DMS 273 treated with DMSO at 0.1 percent for 48 hours (cell line): Measurements from ENCODE around the gene PTPN14.

Experiments
- DNase-seq: peaks from one replicate; lab custom pipeline; 2025; lab: John Stamatoyannopoulos, UW

The PTPN14 gene

DNA sequence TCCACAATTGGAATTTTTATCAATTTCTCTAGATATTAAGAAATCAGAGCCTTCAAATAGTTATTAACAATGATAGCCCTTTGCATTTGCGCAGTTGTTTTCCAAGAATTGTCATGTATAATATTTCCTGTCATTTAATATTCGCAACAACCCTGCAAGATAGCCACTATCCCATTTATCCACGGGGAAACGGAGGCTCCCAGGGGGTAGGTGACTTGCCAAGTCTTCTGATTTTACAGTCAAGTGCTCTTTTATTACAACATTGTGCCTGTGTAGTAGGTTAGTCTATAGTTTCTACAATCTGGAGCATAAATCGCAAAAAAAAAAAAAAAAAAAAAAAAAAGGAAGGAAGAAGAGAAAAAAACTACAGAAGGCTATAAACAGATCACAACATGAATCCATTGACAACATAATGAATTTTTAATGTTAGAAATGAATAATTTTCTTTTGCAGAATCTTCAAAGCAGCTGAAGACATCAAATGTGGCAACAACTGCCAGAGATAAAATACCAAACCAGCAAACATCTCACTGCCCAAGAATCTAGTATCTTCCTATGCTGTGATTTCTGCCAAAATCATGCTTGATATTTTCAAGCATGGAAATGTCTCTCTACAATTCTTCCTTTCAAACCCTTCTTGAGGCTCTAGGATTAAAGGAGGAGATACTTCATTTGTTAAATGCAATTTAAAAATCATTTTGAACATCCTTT is 125.5 kb downstream of the PTPN14 start:
- no peak for DNase-seq

DNA sequence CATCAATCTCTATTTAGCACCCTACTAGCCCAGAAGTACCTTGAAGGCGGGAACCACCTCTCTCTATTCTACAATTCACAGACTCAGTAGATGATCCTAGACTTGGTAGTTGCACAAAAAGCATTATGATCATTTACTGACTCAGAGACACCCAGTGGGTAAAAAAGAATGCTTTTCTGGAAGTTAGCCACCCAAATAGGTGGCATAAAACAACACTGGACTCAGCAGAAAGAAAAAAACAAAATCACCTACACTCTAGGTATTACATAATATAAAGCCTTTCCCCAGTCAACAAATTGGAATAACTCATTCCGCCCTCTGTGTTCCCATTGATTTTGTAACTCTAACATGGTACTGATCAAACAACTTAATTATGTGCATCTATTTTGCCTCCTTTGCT is 126.3 kb downstream of the PTPN14 start:
- no peak for DNase-seq

DNA sequence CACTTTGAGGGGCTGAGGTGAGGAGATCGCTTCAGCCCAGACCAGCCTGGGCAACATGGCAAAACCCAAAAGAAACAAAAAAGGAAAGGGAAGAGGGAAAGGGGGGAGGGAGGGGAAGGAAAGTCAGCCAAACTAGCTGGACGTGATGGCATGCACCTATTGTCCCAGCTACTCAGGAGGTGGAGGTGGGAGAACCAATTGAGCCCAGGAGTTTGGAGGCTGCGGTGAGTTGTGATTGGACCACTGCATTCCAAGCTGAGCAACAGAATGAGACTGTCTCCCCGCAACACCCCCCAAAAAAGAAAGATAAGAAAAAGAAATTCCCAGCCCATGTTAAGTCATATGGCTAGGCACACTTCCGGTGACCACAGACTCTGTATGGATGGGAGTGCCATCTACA is 128.4 kb downstream of the PTPN14 start:
- no peak for DNase-seq

GRCh38 chr1:214422137-214422671 is 129.2 kb downstream of the PTPN14 start:
- DNase-seq: no peak

- DNase-seq: no peak
These were observed 130.6 kb downstream of the PTPN14 start for GRCh38 chr1:214420833-214421232.

DNA sequence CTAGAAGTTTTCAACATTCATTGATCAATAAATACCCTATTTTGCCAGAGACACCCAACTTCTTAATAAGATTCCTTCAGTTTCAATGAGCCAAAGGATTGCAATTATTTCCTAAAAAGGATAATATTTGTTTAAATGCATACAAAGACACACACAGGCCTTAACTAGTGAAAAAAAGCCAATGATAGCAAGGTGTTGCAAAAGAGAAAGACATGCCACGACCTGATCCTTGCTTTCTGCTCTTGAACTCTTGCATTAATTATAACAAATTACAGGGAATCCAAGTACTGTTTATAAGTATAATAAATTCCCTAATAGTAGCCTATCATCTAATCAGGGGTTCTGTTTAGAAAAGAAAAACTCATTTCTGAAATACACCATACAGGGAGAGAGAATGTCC is 131.1 kb downstream of the PTPN14 start:
- peak; percentile 44 for DNase-seq

GRCh38 chr1:214419650-214420049 is 131.8 kb downstream of the PTPN14 start:
- no peak for DNase-seq

- DNase-seq: no peak
These were observed 133.0 kb downstream of the PTPN14 start for GRCh38 chr1:214418391-214418790.

DNA sequence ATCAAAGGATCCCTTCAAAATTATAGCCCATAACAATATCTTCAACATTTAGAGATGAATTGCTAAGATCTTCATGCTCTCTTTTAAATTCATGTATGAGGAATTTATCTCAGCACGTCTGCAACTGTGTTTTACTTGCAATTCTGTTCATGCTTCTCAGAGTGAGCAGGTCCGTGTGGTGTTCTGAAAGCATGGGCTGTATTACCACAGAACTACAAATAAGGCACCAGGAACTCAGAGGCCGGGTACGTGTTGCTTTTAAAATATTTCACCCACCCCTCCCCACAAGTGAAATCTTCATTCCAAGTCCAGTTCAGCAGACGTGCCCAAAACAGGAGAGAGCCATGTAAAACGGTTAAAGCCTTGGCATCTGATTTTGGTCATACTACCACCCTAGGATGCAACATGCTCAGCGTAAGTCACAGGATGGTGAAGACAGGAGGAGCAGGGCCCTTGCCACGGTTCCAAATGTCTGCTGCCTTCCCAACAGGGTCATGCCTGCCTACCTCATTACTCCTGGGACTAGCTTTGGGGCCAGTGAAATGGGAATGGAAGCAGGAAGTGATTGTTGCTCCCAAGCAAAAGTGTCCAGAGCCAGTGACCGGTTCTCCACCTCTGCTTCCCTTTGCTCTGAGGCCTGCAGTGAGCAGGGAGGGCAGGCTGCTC is 133.7 kb downstream of the PTPN14 start:
- DNase-seq: no peak

DNA sequence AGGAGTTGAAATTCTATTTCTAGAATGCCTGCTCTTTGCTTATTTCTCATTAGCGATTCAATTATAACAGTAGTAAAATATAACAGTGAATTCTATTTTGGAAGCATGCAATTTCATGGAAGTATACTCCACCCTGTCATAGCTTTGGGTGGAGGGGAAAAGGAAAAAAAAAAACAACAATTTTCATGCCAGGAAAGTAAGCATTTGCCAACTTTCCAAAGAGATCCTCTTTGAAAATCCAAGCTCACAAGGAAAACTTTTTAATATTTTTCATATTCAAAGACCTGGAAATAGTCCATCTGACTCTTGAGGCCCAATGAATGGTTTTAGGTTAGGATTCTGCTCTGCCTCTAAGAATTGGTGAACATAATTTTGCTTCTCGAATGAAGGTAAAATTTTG is 134.5 kb downstream of the PTPN14 start:
- no peak for DNase-seq

DNA sequence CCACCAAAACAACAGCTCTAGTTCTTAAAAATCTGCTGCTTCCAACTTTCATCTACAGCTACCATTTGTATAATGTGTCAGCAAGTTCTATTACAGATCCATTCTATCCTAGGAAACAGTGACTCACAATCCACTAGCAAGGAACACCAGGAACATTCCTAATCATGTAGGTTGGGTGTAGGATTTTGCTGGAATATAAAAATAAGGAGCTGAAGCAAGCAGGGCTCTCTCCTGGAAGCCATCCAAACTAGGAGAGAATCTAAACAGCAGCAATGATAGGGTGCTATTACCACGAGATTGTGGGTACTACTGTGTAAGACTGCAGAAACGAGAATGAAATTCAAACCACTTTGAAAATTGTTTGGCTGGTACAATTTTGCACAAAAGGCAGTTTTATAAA is 135.0 kb downstream of the PTPN14 start:
- no peak for DNase-seq

GRCh38 chr1:214415131-214415530 is 136.3 kb downstream of the PTPN14 start:
- DNase-seq: no peak

GRCh38 chr1:214414691-214415090 is 136.7 kb downstream of the PTPN14 start:
- DNase-seq: no peak

GRCh38 chr1:214413315-214413714 is 138.1 kb downstream of the PTPN14 start:
- DNase-seq: no peak

- no peak for DNase-seq
These were observed 146.7 kb downstream of the PTPN14 start for GRCh38 chr1:214404571-214405213.

DNA sequence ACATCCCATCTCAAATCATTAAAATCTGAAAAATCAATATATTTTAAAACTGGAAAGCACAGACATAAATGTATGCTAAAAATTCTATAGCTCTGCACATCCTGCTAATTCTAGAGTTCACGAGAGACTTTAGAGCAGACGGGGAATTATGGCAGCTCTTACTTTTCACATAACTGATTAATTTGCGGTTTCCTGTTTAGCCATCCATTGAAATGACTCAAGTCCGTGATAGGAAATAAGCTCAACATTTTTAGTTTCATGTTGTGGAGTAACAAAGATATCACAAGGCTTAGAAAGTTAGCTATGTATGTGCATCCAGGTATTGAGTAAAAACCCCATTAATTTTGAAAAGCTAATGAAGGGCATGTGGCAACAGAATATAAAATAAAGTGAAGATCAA is 147.2 kb downstream of the PTPN14 start:
- no peak for DNase-seq

GRCh38 chr1:214403431-214403830 is 148.0 kb downstream of the PTPN14 start:
- no peak for DNase-seq

GRCh38 chr1:214402613-214403083 is 148.8 kb downstream of the PTPN14 start:
- no peak for DNase-seq

GRCh38 chr1:214401666-214402065 is 149.7 kb downstream of the PTPN14 start:
- no peak for DNase-seq

GRCh38 chr1:214400131-214400530 is 151.3 kb downstream of the PTPN14 start:
- DNase-seq: no peak

GRCh38 chr1:214398490-214398889 is 152.9 kb downstream of the PTPN14 start:
- DNase-seq: no peak

DNA sequence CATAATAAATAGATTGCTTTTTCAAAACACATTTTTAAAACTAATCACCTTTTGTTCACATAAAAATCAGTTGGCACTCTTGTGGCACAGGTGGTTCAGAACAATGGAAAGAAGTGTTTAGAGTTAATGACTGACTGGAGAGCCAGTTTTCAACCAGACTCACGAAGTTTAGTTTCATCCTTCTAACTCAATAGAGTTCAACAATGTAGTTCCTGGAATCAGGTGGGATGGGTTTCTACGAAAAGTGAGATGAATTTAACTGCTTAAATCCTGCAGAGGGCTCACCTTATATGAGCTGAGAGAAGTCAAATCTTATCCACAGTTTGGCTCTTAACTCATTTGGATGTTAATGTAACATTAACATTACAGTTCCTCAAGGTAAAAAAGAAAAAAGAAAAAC is 153.9 kb downstream of the PTPN14 start:
- DNase-seq: no peak

DNA sequence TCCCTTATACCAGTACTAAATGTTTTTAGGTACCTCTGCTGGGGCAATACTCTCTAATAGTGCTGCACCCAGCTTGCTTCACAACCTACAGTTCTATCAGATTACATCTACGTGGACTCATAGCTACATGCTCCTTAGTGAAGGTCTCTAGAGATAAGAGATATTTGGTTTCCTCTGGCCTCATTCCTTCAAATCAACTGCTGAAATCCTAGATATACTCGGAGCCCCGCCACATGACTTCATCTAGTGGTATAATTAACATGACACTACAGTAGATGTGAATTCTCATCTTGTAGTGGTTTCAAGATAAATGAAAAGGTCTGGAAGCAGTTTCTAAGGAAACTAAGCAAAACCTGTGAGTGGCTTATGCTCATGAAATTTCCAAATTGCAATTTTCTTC is 155.1 kb downstream of the PTPN14 start:
- DNase-seq: no peak
